Common myeloid progenitor, CD34-positive (primary cell): ENCODE results near the gene EPX.

Source experiments
- CTCF ChIA-PET: fragments of 350-600 bp; sonication (Branson Sonifier 250); formaldehyde crosslinking; loops from one replicate; lab custom pipeline; 2021; ENCODE audit warnings: antibody characterized with exemption; lab: Charles Lee
- POLR2A ChIA-PET: fragments of 350-600 bp; sonication (Branson Sonifier 250); formaldehyde crosslinking; loops from one replicate; lab custom pipeline; 2021; ENCODE audit warnings: antibody characterized with exemption; lab: Charles Lee
- DNase-seq, 3 donors: peaks; one replicate each; pipeline versions ENCODE4 v3.0.0 to v3.0.0-alpha.2; 2013
- H3K27ac ChIP-seq, 2 experiments: 1 replicate in 1 of 2; 2 replicates in 1 of 2; pipeline ENCODE4 v1.7.0; 2013; ENCODE audit warnings: inconsistent platforms in 2 of 2, low read length in 2 of 2, mild to moderate bottlenecking in 2 of 2, low read depth in 1 of 2, moderate library complexity in 1 of 2; ENCODE audit not compliant: severe bottlenecking in 2 of 2, insufficient read depth in 1 of 2, poor library complexity in 1 of 2
- H3K27me3 ChIP-seq, 5 experiments: replicated peaks in 2 of 5; 1 replicate in 3 of 5; 2 replicates in 2 of 5; pipeline versions ENCODE4 v1.6.1 to v1.7.0; 2013; ENCODE audit warnings: low read length in 4 of 5, mild to moderate bottlenecking in 2 of 5, moderate library complexity in 2 of 5, inconsistent platforms in 1 of 5; ENCODE audit not compliant: insufficient read depth in 5 of 5, control insufficient read depth in 4 of 5
- H3K36me3 ChIP-seq, 4 experiments: 1 replicate in 2 of 4; 2 replicates in 2 of 4; pipeline versions ENCODE4 v1.6.1 to v1.7.0; 2013; ENCODE audit warnings: low read length in 3 of 4, control low read depth in 1 of 4, mild to moderate bottlenecking in 1 of 4; ENCODE audit not compliant: control insufficient read depth in 4 of 4, insufficient read depth in 4 of 4
- H3K4me1 ChIP-seq, 4 experiments: 1 replicate in 3 of 4; 2 replicates in 1 of 4; pipeline versions ENCODE4 v1.6.1 to v1.7.1; 2013; ENCODE audit warnings: low read length in 3 of 4, mild to moderate bottlenecking in 3 of 4, control low read depth in 1 of 4, inconsistent platforms in 1 of 4, moderate library complexity in 1 of 4; ENCODE audit not compliant: control insufficient read depth in 4 of 4, insufficient read depth in 4 of 4; ENCODE audit errors: control extremely low read depth in 1 of 4
- H3K4me3 ChIP-seq, 7 experiments: 1 replicate in 4 of 7; 2 replicates in 3 of 7; pipeline versions ENCODE4 v1.5.1 to v1.7.0; 2013; ENCODE audit warnings: mild to moderate bottlenecking in 7 of 7, low read length in 6 of 7, moderate library complexity in 6 of 7, inconsistent platforms in 2 of 7, low read depth in 2 of 7, control low read depth in 1 of 7; ENCODE audit not compliant: insufficient read depth in 4 of 7, control insufficient read depth in 1 of 7; ENCODE audit errors: extremely low read depth in 1 of 7
- H3K9me3 ChIP-seq, 5 experiments: 1 replicate in 4 of 5; 2 replicates in 1 of 5; pipeline versions ENCODE4 v1.6.1 to v1.7.1; 2013; ENCODE audit warnings: low read length in 4 of 5, mild to moderate bottlenecking in 2 of 5, inconsistent platforms in 1 of 5, low read depth in 1 of 5, moderate library complexity in 1 of 5; ENCODE audit not compliant: control insufficient read depth in 4 of 5, insufficient read depth in 2 of 5; ENCODE audit errors: control extremely low read depth in 1 of 5
- WGBS: methylation state at CpG from one replicate; pipeline ENCODE4 v1.1.5; 2013; ENCODE audit not compliant: insufficient coverage; 5-methylcytosine and 5-hydroxymethylcytosine counted together

The EPX gene

GRCh38 chr17:58170622-58171021 is 21.9 kb upstream of the EPX start:
- WGBS: 0% methylated on average over 1 of the region's 4 CpGs
- no peak for DNase-seq
- Histone ChIP-seq H3K27me3 (peaks cover 0 to 10% (median 0%) of the 10 kb centered on the region in 5 experiments), H3K27ac (no peak overlapping the region), H3K4me1 (peaks cover 0 to 15% (median 4%) of the 10 kb centered on the region in 4 experiments), H3K9me3 (no peaks in the 10 kb centered on the region), H3K4me3 (no peak overlapping the region), H3K36me3 (no peaks in the 10 kb centered on the region)
- ChIA-PET POLR2A (no interaction called here), CTCF (interaction anchor here (0.9 to 2.4 kb wide), 10 partner anchors 8 to 74 kb away, joined by 3 to 15 read pairs (median 4); no protein-coding TSS in a partner anchor)

- H3K4me3 ChIP-seq: no peak overlapping the region
- 88% methylated on average over 1 of the region's 2 CpGs for WGBS
- H3K36me3 ChIP-seq: no peaks in the 10 kb centered on the region
- DNase-seq: peak; percentile 68 to 78 (median 75)
- peaks cover 0 to 15% (median 4%) of the 10 kb centered on the region in 4 experiments for H3K4me1 ChIP-seq
- no peak overlapping the region for H3K27ac ChIP-seq
- POLR2A ChIA-PET: no interaction called here
- no peaks in the 10 kb centered on the region for H3K9me3 ChIP-seq
- CTCF ChIA-PET: interaction anchor here (0.7 to 2.2 kb wide), 21 partner anchors 8 to 317 kb away, joined by 3 to 15 read pairs (median 4); partner anchors contain the start of gene EPX
- peaks cover 0 to 9% (median 0%) of the 10 kb centered on the region in 5 experiments for H3K27me3 ChIP-seq
Observed at GRCh38 chr17:58172369-58173071, 20.0 kb upstream of the EPX start.

DNA sequence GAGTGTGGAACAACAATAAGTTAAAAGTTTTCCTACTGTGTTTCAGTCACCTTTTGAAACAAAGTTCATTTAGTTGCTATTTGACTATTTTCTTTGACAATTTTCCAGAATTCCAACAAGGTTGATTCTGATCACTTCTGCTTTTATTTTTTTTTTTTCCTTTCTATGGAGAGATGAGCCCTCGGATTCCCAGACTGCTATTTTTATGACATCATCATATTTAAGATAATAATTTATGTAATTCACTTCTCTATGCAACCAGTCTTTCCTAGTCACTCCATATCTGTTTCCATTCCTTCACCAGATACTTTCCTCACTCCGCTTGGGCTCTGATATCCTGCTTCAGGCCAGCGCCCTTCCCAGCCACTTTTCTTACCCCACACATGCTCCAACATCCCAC is 17.7 kb upstream of the EPX start:
- Histone ChIP-seq H3K4me3 (no peak overlapping the region), H3K27me3 (peaks cover 0 to 9% (median 0%) of the 10 kb centered on the region in 5 experiments), H3K27ac (no peak overlapping the region), H3K9me3 (no peaks in the 10 kb centered on the region), H3K4me1 (peaks cover 0 to 14% (median 4%) of the 10 kb centered on the region in 4 experiments), H3K36me3 (no peaks in the 10 kb centered on the region)
- CTCF ChIA-PET: interaction anchor here (1.4 to 1.7 kb wide), 2 partner anchors 49 to 53 kb away, joined by 4 read pairs; no protein-coding TSS in a partner anchor
- POLR2A ChIA-PET: no interaction called here
- no peak for DNase-seq
- WGBS: 84% methylated on average over 2 of the region's 3 CpGs

GRCh38 chr17:58176200-58176599 is 16.3 kb upstream of the EPX start:
- peaks cover 0 to 4% (median 0%) of the 10 kb centered on the region in 4 experiments for H3K4me1 ChIP-seq
- H3K4me3 ChIP-seq: no peak overlapping the region
- POLR2A ChIA-PET: no interaction called here
- H3K36me3 ChIP-seq: no peaks in the 10 kb centered on the region
- CTCF ChIA-PET: interaction anchor here (0.7 to 2.0 kb wide), 5 partner anchors 8 to 347 kb away, joined by 3 to 5 read pairs (median 4); no protein-coding TSS in a partner anchor
- DNase-seq: peak; percentile 25 to 59 (median 52)
- no peak overlapping the region for H3K27ac ChIP-seq
- 44% methylated on average over 5 of the region's 7 CpGs for WGBS
- no peaks in the 10 kb centered on the region for H3K9me3 ChIP-seq
- peaks cover 0 to 9% (median 0%) of the 10 kb centered on the region in 5 experiments for H3K27me3 ChIP-seq

GRCh38 chr17:58181796-58182195 is 10.7 kb upstream of the EPX start:
- Histone ChIP-seq H3K27me3 (no peaks in the 10 kb centered on the region), H3K4me1 (peaks cover 0 to 36% (median 10%) of the 10 kb centered on the region in 4 experiments), H3K9me3 (no peaks in the 10 kb centered on the region), H3K36me3 (no peaks in the 10 kb centered on the region), H3K4me3 (no peak overlapping the region), H3K27ac (no peak overlapping the region)
- ChIA-PET POLR2A (no interaction called here), CTCF (no interaction called here)
- WGBS: 93% methylated on average over 4 of the region's 4 CpGs
- no peak for DNase-seq

DNA sequence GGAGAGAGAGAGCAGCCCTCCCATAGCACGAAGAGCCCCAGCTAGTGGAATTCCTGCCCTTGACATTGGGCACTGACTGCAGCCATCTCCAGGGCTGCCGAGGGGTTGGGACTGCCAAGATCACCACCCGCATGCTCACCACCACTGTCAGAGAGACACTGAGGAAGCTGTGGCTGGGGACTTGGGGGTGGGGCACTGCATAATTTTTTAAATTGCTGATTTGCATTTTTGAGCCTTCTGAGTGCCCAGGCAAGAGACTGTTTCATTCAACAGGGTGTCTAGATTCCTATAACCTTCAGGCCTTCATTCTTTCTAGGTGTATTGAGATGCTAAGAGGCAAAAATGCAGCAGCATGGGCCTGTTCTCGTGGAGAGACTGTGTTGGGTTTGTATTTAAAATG is 9.0 kb upstream of the EPX start:
- ChIA-PET CTCF (interaction anchor here (1.8 kb wide), 2 partner anchors 11 to 16 kb away, joined by 4 read pairs; no protein-coding TSS in a partner anchor), POLR2A (interaction anchor here (1.0 kb wide), 1 partner anchor 10 kb away, joined by 3 read pairs; no protein-coding TSS in a partner anchor)
- H3K4me3 ChIP-seq: no peak overlapping the region
- peaks cover 0 to 36% (median 10%) of the 10 kb centered on the region in 4 experiments for H3K4me1 ChIP-seq
- WGBS: 100% methylated on average over 3 of the region's 4 CpGs
- H3K27me3 ChIP-seq: peaks cover 0 to 4% (median 0%) of the 10 kb centered on the region in 5 experiments
- H3K9me3 ChIP-seq: no peaks in the 10 kb centered on the region
- H3K27ac ChIP-seq: no peak overlapping the region
- H3K36me3 ChIP-seq: no peaks in the 10 kb centered on the region
- no peak for DNase-seq
